ENCODE data around the gene RASGRP4.
"Not testable (repeated sequence)": the region's sequence is repeated elsewhere in the genome, so short reads cannot be mapped to it uniquely, and the experiment has no call there.

RASGRP4 gene, protein sequence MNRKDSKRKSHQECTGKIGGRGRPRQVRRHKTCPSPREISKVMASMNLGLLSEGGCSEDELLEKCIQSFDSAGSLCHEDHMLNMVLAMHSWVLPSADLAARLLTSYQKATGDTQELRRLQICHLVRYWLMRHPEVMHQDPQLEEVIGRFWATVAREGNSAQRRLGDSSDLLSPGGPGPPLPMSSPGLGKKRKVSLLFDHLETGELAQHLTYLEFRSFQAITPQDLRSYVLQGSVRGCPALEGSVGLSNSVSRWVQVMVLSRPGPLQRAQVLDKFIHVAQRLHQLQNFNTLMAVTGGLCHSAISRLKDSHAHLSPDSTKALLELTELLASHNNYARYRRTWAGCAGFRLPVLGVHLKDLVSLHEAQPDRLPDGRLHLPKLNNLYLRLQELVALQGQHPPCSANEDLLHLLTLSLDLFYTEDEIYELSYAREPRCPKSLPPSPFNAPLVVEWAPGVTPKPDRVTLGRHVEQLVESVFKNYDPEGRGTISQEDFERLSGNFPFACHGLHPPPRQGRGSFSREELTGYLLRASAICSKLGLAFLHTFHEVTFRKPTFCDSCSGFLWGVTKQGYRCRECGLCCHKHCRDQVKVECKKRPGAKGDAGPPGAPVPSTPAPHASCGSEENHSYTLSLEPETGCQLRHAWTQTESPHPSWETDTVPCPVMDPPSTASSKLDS

DNA sequence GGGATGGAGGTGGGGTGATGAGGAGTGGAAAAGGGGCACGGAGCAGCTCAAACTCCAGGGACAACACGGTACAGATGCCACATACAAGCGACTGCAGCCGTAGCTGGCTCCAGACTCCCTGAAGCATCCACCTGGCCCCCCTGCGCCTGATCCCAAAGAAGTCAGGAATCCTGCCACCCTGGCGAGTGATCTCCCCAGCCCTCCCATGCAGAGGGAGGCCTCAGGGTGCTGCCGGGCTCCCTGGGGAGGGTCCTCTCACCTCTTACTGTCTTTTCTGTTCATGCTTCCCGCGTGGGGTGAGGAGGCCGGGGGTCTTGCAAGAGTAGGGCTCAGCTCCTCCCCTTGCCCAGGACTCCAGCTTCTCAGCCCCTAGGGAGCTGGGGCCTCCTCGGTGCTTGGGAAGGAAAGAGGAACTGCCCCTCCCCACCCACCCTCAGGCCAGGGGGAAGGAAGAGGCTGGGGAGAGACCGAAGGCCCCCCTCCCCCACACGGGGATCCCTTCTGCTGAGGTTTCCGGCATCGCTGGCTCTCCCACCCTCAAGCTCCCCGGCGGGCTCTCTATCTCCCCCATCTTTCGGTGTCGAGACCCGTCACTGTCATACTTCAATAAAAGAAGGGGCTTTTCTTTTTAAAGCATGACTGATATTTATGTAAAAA, at the start of gene RASGRP4:
Gene RASGRP4, minus strand, starts transcription at position 410 of the 657 bp plus-strand sequence. Its CDS starts 128 bp downstream, at position 282.
- DNase-seq = peak; percentile 73

DNA sequence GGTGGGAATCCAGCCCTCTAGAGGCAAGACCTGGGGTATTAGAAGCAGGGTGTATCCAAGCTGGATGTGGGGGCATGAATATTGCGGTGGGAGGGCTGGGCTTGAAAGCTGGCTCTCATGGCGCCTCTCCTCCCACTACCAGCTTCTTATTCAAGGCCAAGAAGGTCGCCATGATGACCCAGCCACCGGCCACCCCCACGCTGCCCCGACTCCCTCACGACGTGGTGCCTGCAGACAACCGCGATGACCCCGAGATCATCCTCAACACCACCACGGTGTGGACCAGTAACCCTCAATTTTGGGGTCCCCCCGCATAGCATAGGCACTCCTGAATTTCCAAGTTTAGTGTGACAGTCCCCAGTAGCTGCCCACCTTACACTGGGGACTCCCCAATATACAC, 49.2 kb upstream of the RASGRP4 start:
- no peak for DNase-seq

DNA sequence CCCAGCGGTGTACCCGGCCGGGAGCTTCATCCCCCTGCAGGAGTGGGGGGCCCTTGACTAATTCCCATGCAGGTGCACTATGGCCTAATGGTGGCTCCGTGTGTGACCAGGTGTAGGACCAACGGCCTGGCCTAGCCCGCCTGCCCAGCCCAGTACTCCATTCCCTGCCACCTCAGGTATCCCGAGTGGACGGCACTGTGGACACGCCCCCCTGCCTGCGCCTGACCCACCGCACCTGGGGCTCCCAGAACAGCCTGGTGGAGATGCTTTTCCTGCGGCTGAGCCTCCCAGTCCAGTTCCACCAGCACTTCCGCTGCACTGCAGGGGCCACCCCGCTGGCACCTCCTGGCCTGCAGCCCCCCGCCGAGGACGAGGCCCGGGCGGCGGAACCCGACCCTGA, 47.2 kb upstream of the RASGRP4 start:
- DNase-seq = no peak

DNA sequence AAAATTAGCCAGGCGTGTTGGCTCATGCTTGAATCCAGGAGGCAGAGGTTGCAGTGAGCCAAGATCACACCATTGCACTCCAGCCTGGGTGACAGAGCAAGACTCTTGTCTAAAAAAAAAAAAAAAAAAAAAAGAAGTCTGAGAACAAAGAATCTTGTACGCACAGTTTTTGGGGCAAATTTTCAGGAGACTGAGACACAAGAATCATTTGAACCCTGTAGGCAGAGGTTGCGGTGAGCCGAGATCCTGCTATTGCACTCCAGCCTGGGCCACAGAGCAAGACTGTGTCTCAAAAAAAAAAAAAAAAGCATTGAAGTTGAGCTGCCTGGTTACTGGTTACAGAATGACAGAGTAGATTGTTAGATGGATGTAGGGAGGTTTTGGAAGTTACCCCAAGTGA, 46.7 kb upstream of the RASGRP4 start:
- not testable (repeated sequence) for DNase-seq

DNA sequence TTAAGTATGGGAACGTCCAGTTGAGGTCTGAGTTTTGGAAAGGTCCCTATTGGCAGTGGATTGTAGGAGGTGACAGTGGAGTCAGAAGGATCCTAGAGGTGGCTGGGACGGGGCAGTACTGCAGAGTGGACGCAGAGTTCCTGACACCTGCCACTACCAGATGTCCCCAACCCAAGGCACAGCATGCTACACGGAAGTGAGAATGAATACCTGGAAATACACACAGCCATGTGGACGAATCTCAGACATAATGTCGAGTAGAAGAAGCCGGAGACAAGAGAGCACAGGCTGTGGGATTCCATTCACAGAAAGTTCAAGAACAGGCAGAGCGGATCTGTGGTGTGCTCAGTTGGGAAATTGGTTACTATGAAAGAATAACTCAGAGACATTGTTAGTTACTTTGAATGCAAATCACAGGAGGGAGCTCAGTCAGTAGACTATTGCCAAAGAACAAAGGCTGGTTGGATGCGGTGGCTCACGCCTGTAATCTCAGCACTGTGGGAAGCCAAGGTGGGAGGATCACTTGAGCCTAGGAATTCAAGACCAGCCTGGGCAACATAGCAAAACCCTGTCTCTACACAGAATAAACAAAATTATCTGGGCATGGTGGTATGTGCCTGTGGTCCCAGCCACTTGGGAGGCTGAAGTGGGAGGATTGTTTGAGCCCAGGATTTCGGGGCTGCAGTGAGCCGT, 44.9 kb upstream of the RASGRP4 start:
- no peak for DNase-seq

DNA sequence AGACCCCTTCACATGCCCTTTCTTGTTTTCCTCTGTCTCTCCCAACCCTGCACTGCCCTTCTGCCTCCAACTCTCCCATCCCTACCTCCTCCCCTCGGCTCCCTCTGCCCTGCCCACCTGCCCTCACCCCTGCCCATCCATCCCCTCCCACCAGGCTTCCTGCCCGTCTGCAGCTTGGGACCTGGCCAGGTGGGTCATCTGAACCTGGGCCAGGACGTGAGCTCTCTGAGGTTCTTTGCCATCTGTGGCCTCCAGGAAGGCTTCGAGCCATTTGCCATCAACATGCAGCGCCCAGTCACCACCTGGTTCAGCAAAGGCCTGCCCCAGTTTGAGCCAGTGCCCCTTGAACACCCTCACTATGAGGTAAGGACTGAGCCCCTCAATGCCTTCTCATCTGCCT, 43.1 kb upstream of the RASGRP4 start:
- no peak for DNase-seq

DNA sequence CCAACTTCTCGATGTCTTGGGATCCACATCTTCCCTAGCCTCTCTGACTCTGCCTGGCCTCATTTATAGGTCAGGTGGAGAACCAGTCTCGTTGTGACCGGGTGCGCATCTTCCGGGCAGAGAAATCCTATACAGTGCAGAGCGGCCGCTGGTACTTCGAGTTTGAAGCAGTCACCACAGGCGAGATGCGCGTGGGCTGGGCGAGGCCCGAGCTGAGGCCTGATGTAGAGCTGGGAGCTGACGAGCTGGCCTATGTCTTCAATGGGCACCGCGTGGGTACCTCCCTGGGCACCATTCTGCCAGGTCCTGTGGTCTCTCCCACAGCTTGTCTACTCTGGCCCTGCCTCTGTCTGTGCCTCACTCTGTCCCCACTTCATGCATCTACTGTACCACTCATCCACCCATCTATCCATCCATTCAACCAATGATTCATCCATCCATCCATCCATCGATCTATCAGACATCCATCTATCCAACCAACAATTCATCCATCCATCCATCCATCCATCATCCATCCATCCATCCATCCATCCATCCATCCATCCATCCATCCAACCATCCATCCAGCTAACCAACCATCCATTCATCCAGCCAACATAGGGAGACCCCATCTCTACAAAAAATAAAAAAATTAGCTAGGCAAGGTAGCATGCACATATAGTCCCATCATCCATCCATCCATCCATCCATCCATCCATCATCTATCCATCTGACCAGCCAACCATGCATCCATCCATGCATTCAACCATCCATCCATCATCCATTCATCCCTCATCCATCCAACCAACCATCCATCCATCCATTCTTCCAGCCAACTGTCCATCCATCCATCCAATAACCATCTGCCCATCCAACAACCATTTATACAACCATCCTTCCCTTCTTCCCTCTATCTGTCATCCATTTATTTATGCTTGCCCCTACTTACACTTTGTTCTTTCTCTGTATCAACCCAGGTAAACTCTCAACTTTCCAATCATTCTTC, 41.8 kb upstream of the RASGRP4 start:
- DNase-seq = no peak

DNA sequence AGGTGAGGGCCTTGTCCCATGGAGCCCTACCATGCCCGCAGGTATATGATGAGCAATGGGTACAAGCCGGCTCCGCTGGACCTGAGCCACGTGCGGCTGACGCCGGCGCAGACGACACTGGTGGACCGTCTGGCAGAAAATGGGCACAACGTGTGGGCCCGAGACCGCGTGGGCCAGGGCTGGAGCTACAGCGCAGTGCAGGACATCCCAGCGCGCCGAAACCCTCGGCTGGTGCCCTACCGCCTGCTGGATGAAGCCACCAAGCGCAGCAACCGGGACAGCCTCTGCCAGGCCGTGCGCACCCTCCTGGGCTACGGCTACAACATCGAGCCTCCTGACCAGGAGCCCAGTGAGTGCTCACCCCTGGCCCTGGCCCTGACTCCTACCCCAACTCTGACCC, 40.0 kb upstream of the RASGRP4 start:
- no peak for DNase-seq

DNA sequence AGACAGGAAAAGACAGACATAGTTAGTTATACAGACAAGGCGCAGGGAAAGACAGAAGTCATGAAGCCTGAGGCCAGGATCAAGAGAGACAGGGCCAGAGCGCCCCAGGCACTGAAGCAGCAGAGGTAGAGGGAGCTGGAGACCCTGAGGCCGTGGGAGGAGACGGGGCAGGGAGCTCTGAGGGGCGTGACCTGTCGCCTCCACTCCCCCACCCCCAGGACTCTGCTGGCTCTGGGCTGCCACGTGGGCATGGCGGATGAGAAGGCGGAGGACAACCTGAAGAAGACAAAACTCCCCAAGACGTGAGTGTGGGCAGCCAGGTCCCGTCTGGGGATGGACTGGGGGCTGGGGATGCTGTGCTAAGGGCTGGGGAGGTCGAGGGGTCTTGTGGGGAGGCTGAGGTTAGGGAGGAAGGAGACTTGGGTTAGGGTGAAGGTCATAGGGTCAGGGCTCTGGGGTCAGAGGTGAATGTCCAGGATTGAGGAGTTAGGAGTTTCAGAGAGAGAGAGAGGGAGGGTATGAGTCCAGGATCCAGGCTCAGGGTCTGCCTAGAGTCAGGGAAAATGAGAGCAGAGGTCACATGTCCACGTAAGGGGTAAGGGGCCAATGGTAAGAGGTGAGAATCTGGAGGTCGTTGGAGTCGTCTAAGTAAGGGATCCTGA, 38.5 kb upstream of the RASGRP4 start:
- DNase-seq = no peak

DNA sequence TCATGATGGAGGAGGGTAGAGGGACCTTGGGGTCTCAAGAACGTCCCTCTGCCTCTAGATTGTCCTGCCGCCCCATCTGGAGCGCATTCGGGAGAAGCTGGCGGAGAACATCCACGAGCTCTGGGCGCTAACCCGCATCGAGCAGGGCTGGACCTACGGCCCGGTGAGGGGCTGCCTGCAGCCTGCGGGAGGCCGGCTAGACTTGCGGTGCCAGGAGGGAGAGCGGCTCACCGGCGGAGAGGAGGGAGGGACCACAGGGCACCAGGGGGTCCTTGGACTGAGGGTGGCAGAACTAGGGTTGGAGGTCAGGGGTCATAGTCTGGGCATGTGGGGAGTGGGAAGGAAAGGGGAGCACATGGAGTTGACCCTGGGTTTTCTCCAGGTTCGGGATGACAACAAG, 37.3 kb upstream of the RASGRP4 start:
- no peak for DNase-seq

DNA sequence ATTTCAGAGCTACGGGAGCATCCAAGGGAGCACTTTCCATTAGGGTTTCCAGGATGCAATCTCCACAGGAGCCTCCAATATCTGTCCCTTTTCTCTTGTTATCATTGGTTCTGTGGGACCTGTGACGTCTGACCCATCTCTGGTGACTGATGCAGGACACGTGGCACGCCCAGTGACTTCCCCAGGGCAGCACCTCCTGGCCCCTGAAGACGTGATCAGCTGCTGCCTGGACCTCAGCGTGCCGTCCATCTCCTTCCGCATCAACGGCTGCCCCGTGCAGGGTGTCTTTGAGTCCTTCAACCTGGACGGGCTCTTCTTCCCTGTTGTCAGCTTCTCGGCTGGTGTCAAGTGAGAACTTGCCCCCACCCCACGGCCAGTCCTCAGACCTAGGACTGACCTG, 33.0 kb upstream of the RASGRP4 start:
- no peak for DNase-seq

DNA sequence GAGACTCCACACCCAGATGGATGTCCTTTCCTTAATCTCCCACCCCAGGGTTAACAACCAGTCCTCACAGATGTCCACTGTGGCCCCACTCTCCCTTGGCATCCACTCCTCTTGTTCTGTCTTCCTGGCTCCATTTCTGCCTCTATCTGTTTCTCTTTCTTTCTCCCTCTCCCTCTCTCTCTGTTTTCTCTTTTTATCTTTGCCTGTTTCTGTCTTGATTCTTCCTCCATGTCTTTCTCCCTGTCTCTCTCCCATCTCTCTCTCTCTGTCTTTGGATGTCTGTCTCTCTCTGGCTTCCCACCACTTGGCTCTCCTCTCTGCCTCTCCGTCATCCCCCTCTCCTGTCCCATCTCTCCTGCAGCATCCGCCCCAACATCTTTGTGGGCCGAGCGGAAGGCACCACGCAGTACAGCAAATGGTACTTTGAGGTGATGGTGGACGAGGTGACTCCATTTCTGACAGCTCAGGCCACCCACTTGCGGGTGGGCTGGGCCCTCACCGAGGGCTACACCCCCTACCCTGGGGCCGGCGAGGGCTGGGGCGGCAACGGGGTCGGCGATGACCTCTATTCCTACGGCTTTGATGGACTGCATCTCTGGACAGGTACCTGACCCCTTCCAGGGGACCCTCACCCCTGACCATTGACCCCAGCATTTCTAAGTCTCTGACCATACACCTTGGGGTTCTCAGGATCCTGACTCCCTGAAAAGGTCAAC, 31.8 kb upstream of the RASGRP4 start:
- no peak for DNase-seq

DNA sequence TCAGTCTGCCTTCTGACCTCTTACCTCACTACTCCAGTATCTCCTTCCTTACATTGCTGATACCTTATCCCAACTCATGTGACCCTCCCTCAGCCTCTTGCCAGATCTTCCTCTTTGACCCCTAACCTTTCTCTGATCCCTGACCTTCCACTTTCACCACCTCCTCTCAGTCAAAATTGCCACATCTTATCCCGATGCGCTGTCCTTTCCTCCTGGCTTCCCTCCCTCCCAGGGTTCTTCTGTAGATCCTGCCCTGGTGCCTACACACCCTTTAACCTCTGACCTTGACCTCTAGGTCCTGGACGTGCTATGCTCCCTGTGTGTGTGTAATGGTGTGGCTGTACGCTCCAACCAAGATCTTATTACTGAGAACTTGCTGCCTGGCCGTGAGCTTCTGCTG, 31.2 kb upstream of the RASGRP4 start:
- DNase-seq = no peak

DNA sequence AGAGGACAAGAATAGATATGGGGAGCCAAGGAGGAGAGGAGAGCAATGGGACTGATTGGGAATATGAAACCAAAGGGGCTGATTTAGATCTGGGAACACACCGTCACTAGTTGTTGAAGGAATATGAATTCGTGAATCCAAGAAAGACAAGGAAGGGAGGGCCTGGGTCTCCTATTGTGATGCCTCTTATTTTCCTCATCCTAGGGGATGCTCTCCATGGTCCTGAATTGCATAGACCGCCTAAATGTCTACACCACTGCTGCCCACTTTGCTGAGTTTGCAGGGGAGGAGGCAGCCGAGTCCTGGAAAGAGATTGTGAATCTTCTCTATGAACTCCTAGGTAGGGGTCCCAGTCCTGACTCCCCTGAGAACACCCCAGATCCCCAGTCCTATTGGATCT, 29.0 kb upstream of the RASGRP4 start:
- DNase-seq = no peak

DNA sequence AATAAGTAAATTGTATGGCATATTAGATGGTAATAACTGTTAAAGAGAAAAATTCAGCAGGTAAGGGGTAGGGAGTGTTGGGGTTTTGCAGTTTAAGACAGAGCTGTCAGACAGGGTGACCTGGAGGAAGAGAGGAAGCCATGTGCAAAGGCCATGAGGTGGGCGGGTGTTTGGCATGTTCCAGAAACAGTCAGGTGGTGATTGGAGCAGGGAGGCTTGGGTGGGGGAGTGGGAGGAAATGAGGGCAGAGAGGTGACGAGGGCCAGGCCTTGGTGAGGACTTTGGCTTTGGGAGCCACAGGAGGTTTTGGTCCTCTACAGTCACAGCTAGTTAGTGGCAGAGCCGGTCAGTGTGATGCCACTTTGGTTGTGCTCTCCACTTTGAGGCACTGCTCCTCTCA, 27.6 kb upstream of the RASGRP4 start:
- DNase-seq = no peak

DNA sequence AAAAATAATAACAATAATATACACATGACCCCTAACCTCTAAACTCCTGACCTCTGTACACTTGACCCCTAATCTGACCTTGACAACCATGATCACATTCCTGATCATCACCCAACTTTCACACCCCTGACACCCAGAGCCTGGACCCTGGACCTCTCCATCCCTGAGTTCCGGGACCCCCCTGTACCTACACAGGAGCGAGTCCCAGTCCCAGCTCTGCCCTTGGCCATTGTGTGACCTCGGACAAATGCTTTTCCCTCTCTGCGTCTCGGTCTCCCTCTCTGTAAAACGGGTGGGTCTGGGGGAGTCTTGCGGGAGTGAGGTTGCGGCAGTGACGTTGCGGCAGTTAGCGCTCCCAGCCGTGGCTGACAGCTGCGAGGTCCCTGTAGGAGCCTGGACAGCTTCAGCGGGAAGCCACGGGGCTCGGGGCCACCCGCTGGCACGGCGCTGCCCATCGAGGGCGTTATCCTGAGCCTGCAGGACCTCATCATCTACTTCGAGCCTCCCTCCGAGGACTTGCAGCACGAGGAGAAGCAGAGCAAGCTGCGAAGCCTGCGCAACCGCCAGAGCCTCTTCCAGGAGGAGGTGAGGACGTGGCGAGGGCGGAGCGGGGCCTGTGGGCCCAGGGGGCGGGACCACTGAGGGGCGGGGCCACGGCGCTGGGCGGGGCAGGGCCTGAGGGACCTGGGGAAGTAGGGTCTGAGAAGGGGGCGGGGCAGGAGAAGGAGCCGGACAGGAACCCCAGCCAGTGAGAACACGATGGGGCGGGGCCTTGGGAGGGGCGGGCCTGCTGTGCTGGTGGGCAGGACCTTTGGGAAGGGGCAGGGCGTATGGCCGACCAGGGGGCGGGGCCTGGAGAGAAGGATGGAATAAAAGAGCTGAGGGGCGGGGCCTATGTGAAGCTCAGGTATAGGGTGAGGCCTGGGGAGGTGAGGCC, 26.7 kb upstream of the RASGRP4 start:
- DNase-seq = peak; percentile 55

DNA sequence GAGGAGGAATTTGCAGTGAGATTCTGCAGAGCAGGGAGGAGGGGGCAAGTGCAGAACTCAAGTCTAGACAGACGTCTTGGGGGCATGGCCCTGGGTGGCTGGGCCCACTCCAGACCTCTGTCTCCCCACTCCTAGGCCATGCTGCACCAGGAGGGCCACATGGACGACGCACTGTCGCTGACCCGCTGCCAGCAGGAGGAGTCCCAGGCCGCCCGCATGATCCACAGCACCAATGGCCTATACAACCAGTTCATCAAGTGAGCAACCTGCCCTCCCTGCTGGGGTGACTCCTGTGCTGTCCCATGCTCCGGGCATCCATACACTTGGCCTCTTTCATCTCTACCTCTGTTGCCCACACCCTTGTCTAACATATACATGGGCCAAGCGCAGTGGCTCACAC, 25.6 kb upstream of the RASGRP4 start:
- DNase-seq = no peak

DNA sequence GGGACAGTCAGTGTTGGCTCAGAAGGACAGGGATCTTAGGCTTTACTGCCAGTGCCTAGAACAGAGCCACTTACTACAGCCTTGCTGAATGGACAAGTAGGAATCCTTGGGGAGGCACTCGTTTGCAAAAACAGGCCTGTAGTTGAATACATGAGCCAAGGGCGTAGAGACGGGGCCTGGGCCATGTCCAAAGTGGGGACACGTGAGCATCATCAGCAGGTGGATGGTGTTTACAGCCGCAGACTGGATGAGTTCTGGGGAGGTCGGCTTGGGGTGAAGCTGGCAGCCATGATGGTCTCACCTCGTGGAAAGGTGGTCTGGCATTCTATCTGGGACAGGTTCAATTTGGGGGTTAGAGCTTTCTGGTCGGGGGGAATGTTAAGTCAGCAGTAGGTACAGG, 25.0 kb upstream of the RASGRP4 start:
- DNase-seq = no peak

DNA sequence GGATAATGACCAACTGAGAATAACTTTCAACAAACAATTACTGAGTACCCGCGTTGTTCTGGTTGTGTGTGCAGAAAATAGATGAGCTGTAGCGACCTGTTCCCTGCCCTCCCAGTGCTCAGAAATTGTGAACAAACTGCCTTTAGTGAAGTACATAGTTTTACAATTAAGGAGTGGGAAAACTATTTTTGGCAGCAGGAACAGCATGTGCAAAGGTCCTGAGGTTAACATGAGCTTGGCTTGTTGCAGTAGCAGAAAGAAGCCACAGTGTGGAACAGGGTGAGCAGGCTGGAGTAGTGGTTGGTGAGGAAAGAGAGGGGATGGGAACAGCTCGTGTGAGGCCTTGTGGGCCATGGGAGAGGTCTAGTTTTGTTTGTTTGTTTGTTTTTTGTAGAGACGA, 23.5 kb upstream of the RASGRP4 start:
- no peak for DNase-seq

DNA sequence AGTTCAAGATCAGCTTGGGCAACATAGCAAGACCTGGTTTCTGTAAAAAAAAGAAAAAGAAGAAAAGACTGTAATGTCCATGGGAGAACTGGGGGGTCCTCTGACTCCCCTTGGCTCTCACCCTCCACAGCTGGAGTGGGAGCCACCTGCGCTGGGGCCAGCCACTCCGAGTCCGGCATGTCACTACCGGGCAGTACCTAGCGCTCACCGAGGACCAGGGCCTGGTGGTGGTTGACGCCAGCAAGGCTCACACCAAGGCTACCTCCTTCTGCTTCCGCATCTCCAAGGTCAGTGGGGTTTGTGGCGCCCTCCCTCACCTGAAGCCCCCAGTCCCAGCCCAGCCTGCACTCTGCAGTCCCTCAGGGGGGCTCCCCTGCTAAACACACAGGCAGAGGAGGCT, 22.2 kb upstream of the RASGRP4 start:
- no peak for DNase-seq

Measured in activated CD4-positive, alpha-beta T cell treated with anti-CD3 and anti-CD28 coated beads, Interleukin-10, Interleukin-2, amounts not matched to agents 100 ng/mL and 50 ng/mL, durations not matched to agents 16 hours and 8 hours (primary cell).